Loucy (cell line): ENCODE results near the gene KCNQ4.

Experiments used
- CTCF ChIP-seq: fragments of 200-600 bp; sonication (generic); conservative IDR thresholded peaks from 2 replicates; pipeline ENCODE4 v1.5.1; 2014; ENCODE audit warnings: mild to moderate bottlenecking, antibody characterized with exemption, low read length
- EZH2phosphoT487 ChIP-seq: fragments of 200-600 bp; IDR thresholded peaks from 2 replicates; pipeline ENCODE4 v1.6.1; 2018; ENCODE audit warnings: antibody characterized with exemption, mild to moderate bottlenecking, moderate library complexity, borderline replicate concordance

- no peak for TF ChIP-seq CTCF
- no peak for TF ChIP-seq EZH2phosphoT487
Measured at GRCh38 chr1:40799351-40799867, 15.8 kb downstream of the KCNQ4 start.
